ENCODE measurements around the gene TRIM71. TPM values are rescaled to one million over a fixed set of nuclear protein-coding genes. Genes with fewer than 3 reads are reported as not detected.

TRIM71 gene
- total and polyA plus RNA-seq, 2 donors (not counting 1 experiment from before 2014, with no cell fraction given) = not detected

DNA sequence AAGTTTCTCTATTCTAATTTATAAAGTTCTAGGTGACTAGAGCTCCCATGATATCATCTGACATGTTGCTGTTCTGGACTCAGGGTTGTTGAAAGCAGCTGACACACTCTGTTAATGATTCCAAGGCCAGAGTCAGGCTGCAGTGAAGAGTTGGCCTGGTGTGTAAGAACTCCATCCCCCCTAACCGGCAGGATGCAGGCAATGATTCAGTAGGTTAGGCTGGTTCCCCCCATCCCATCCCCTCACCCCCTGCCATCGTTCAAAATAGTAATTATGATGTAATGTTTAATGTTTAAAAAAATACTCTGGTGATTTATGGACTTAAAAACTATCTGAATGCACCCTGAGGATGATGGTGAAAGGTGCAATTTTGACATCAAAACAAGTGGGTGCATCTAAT lies 4.6 kb upstream of the TRIM71 start:
- Histone ChIP-seq H3K79me2 (ENCODE audit: control insufficient read depth, insufficient read depth, low read length) (no peaks in the 10 kb centered on the region), H2AFZ (ENCODE audit: insufficient read depth, low read depth, low read length, poor library complexity, severe bottlenecking) (no peak overlapping the region), H3K4me3 (ENCODE audit: control extremely low read depth in 1 of 5, extremely low read depth in 1 of 5, insufficient read depth in 1 of 5, low read depth in 2 of 5, low read length in 4 of 5) (no peak overlapping the region), H3K4me1 (ENCODE audit: control insufficient read depth in 2 of 2, insufficient read depth in 2 of 2, low read length in 2 of 2) (peaks cover 14 to 18% of the 10 kb centered on the region in 2 donors), H4K20me1 (ENCODE audit: control insufficient read depth, insufficient read depth, low read length, poor library complexity, severe bottlenecking) (no peaks in the 10 kb centered on the region), H3K9ac (ENCODE audit: low read length) (no peak overlapping the region), H3K4me2 (replicated peaks; ENCODE audit: low read depth, low read length, poor library complexity, severe bottlenecking) (no peak overlapping the region), H3K9me3 (ENCODE audit: control extremely low read depth in 1 of 3, control insufficient read depth in 2 of 3, insufficient read depth in 1 of 3, low read length in 2 of 3) (no peaks in the 10 kb centered on the region), H3K27me3 (replicated peaks in 1 of 4; ENCODE audit: control extremely low read depth in 1 of 4, control insufficient read depth in 3 of 4, insufficient read depth in 4 of 4, low read length in 3 of 4) (peaks cover 0 to 17% (median 10%) of the 10 kb centered on the region in 4 experiments), H3K36me3 (replicated peaks in 1 of 2; ENCODE audit: control extremely low read depth in 1 of 2, control insufficient read depth in 1 of 2, extremely low read depth in 1 of 2, insufficient read depth in 2 of 2, low read length in 1 of 2) (no peaks in the 10 kb centered on the region), H3K27ac (ENCODE audit: low read length in 2 of 2) (no peak overlapping the region)
- POLR2A ChIA-PET = no interaction called here
- intact Hi-C loops (cut with micrococcal nuclease) = no loop called here
- H3K9me3 Mint-ChIP-seq (ENCODE audit: insufficient read depth) = no peaks in the 10 kb centered on the region
- peaks cover 27% of the 10 kb centered on the region for H3K27me3 Mint-ChIP-seq
- H3K4me1 Mint-ChIP-seq = peaks cover 22% of the 10 kb centered on the region
- DNase-seq (no peak), ATAC-seq (ENCODE audit: low read depth) (no peak)
- TF ChIP-seq EZH2 (IDR thresholded peaks at IDR 0.05; ENCODE audit: borderline replicate concordance, insufficient read depth, low read depth, low read length, poor library complexity, severe bottlenecking) = no peak
- TF ChIP-seq, protein P1, sequence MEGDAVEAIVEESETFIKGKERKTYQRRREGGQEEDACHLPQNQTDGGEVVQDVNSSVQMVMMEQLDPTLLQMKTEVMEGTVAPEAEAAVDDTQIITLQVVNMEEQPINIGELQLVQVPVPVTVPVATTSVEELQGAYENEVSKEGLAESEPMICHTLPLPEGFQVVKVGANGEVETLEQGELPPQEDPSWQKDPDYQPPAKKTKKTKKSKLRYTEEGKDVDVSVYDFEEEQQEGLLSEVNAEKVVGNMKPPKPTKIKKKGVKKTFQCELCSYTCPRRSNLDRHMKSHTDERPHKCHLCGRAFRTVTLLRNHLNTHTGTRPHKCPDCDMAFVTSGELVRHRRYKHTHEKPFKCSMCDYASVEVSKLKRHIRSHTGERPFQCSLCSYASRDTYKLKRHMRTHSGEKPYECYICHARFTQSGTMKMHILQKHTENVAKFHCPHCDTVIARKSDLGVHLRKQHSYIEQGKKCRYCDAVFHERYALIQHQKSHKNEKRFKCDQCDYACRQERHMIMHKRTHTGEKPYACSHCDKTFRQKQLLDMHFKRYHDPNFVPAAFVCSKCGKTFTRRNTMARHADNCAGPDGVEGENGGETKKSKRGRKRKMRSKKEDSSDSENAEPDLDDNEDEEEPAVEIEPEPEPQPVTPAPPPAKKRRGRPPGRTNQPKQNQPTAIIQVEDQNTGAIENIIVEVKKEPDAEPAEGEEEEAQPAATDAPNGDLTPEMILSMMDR (IDR thresholded peaks at IDR 0.05) = no peak
- CTCF ChIA-PET = no interaction called here
- no CpG with 5 or more reads among the region's 2 CpGs for WGBS (ENCODE audit: insufficient coverage)
- no peak overlapping the region for H3K27ac Mint-ChIP-seq
- no peak overlapping the region for H3K4me3 Mint-ChIP-seq

- H2AFZ ChIP-seq (ENCODE audit: insufficient read depth, low read depth, low read length, poor library complexity, severe bottlenecking) = no peak overlapping the region
- H3K9me3 Mint-ChIP-seq (ENCODE audit: insufficient read depth) = no peaks in the 10 kb centered on the region
- H3K4me2 ChIP-seq (replicated peaks; ENCODE audit: low read depth, low read length, poor library complexity, severe bottlenecking) = peak overlapping the region; percentile 9
- H3K27ac Mint-ChIP-seq = no peak overlapping the region
- WGBS (ENCODE audit: insufficient coverage) = 0% methylated on average over 1 of the region's 6 CpGs
- H3K79me2 ChIP-seq (ENCODE audit: control insufficient read depth, insufficient read depth, low read length) = no peaks in the 10 kb centered on the region
- no peak overlapping the region for H3K9ac ChIP-seq (ENCODE audit: low read length)
- H3K27me3 Mint-ChIP-seq = peaks cover 36% of the 10 kb centered on the region
- H4K20me1 ChIP-seq (ENCODE audit: control insufficient read depth, insufficient read depth, low read length, poor library complexity, severe bottlenecking) = no peaks in the 10 kb centered on the region
- no peak overlapping the region for H3K4me3 Mint-ChIP-seq
- intact Hi-C loops (cut with micrococcal nuclease) = no loop called here
- TF ChIP-seq, protein P1 (IDR thresholded peaks at IDR 0.05) = no peak
- no peak for TF ChIP-seq EZH2 (IDR thresholded peaks at IDR 0.05; ENCODE audit: borderline replicate concordance, insufficient read depth, low read depth, low read length, poor library complexity, severe bottlenecking)
- DNase-seq = no peak
- no peak for ATAC-seq (ENCODE audit: low read depth)
- H3K36me3 ChIP-seq (replicated peaks in 1 of 2; ENCODE audit: control extremely low read depth in 1 of 2, control insufficient read depth in 1 of 2, extremely low read depth in 1 of 2, insufficient read depth in 2 of 2, low read length in 1 of 2) = no peaks in the 10 kb centered on the region
- H3K4me3 ChIP-seq (ENCODE audit: control extremely low read depth in 1 of 5, extremely low read depth in 1 of 5, insufficient read depth in 1 of 5, low read depth in 2 of 5, low read length in 4 of 5) = no peak overlapping the region
- H3K4me1 Mint-ChIP-seq = peaks cover 29% of the 10 kb centered on the region
- H3K9me3 ChIP-seq (ENCODE audit: control extremely low read depth in 1 of 3, control insufficient read depth in 2 of 3, insufficient read depth in 1 of 3, low read length in 2 of 3) = no peaks in the 10 kb centered on the region
- ChIA-PET POLR2A (no interaction called here), CTCF (no interaction called here)
- peaks cover 14 to 23% of the 10 kb centered on the region in 2 donors for H3K4me1 ChIP-seq (ENCODE audit: control insufficient read depth in 2 of 2, insufficient read depth in 2 of 2, low read length in 2 of 2)
- H3K27ac ChIP-seq (ENCODE audit: low read length in 2 of 2) = no peak overlapping the region
- H3K27me3 ChIP-seq (replicated peaks in 1 of 4; ENCODE audit: control extremely low read depth in 1 of 4, control insufficient read depth in 3 of 4, insufficient read depth in 4 of 4, low read length in 3 of 4) = peaks cover 0 to 23% (median 12%) of the 10 kb centered on the region in 4 experiments
These were observed 3.4 kb upstream of the TRIM71 start for GRCh38 chr3:32814361-32814760.
